Kidney (tissue), 14 donors: Measurements from ENCODE around the gene EEF1A1. TPM values are rescaled to one million over a fixed set of nuclear protein-coding genes. Genes with fewer than 3 reads are reported as not detected.

ENCODE experiments used
- DNase-seq, 5 donors: peaks; one replicate each; pipeline ENCODE4 v3.0.0-alpha.2; 2013 to 2020
- FAIRE-seq: peaks from 2 replicates; lab custom pipeline; 2012; peaks lifted over from hg19 to GRCh38; lab: Jason Lieb, UNC
- H3K27ac ChIP-seq, 2 donors: one replicate each; pipeline ENCODE4 v1.7.0; 2013; ENCODE audit warnings: low read depth in 2 of 2, low read length in 2 of 2, inconsistent platforms in 1 of 2
- H3K27me3 ChIP-seq: one replicate; pipeline ENCODE4 v1.7.1; 2013; ENCODE audit warnings: low read length, inconsistent platforms; ENCODE audit not compliant: control insufficient read depth, insufficient read depth
- H3K36me3 ChIP-seq, 3 donors: one replicate each; pipeline versions ENCODE4 v1.7.0 to v1.7.1; 2013; ENCODE audit warnings: low read length in 3 of 3, control low read depth in 1 of 3, inconsistent platforms in 1 of 3; ENCODE audit not compliant: insufficient read depth in 3 of 3, control insufficient read depth in 2 of 3
- H3K4me1 ChIP-seq, 3 donors: one replicate each; pipeline versions ENCODE4 v1.7.0 to v1.7.1; 2013; ENCODE audit warnings: low read length in 3 of 3, inconsistent platforms in 1 of 3, low read depth in 1 of 3; ENCODE audit not compliant: control insufficient read depth in 2 of 3, insufficient read depth in 2 of 3
- H3K4me3 ChIP-seq, 3 donors: one replicate each; pipeline versions ENCODE4 v1.7.0 to v1.8.1; 2013; ENCODE audit warnings: low read length in 3 of 3, control low read depth in 1 of 3, inconsistent platforms in 1 of 3
- H3K9ac ChIP-seq, 3 donors: one replicate each; pipeline versions ENCODE4 v1.7.0 to v1.7.1; 2013; ENCODE audit warnings: low read length in 3 of 3, control low read depth in 1 of 3, inconsistent platforms in 1 of 3
- H3K9me3 ChIP-seq, 3 donors: one replicate each; pipeline versions ENCODE4 v1.7.0 to v1.7.1; 2013; ENCODE audit warnings: low read length in 3 of 3, control low read depth in 1 of 3, inconsistent platforms in 1 of 3; ENCODE audit not compliant: control insufficient read depth in 2 of 3, insufficient read depth in 1 of 3
- intact Hi-C: fragments of 100-400 bp; cut with DNase I; formaldehyde crosslinking; loops from one replicate; pipeline ENCODE4 v1.11.1; 2022
- polyA plus RNA-seq: library from polyadenylated mRNA; stranded (reverse); fragments of 350-450 nt; fragmentation: Illumina TruSeq; extraction: RNeasy Lipid Tissue Mini Kit (QIAGEN cat#74804); gene quantifications from one replicate; pipeline ENCODE4 v1.2.3, GENCODE V29; 2014; ENCODE audit warnings: low read depth, low replicate concordance; ENCODE audit not compliant: insufficient read depth
- total RNA-seq: library from RNA; stranded (reverse); fragmentation: NEBNext Ultra II Directional; extraction: Animal tissue kit (Norgen Biotek cat#: 25700); gene quantifications from one replicate; pipeline ENCODE4 v1.2.1, GENCODE V29; 2021
- TF ChIP-seq, protein P1 (sequence below): IDR thresholded peaks from 3 replicates; pipeline ENCODE4 v1.5.1; 2012; ENCODE audit warnings: mild to moderate bottlenecking, moderate library complexity, borderline replicate concordance; ENCODE audit not compliant: insufficient read depth; ENCODE audit errors: extremely low read depth
- donor health status: control.
- donor health status: control.
- donor health status: control.
- donor health status: control.
- donor health status: control.
- donor health status: DM: yes; HTN: yes; CAD: no.
- donor health status: Normal renal cell carcinoma (clear cell type).

EEF1A1 gene
- total and polyA plus RNA-seq, 2 donors from 2014 or later: 9,725 to 10,277 TPM

DNA sequence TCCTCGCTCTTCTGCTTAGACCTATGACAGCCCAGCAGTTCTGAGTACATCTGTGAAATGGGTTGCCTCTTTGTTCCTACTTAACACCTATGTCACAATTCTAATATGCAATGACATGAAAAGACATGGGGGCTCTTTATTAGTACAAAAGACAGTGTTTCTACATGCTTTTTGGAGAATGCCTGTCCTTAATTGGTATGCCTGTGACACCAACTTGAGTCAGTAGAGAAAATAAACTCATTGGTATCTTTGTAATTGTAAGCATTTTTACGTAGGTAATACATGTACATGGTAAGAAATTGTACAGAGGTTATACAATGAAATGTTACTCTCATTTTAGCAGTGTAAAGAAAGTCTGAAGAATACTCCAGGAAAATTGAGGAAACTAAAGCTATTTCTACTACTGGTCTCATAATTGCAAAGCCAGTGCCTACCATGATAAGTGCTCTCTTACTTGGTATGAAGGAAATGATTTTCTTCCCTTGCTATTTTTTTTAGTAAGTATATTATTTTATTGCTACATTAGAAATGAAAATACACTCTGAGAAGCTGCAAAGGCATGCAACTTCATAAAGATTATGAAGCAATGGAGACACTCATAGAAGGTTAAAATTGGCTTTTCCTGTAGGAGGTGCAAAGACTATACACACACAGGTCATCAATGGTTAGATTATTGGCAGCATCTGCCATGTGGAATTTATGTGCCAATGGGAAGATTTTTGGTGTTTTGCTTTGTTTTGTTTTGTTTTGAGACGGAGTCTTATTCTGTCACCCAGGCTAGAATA lies 4.9 kb upstream of the EEF1A1 start:
- H3K9ac ChIP-seq: no peak overlapping the region
- H3K27ac ChIP-seq: no peak overlapping the region
- H3K9me3 ChIP-seq: no peaks in the 10 kb centered on the region
- no peaks in the 10 kb centered on the region for H3K36me3 ChIP-seq
- H3K4me1 ChIP-seq: peaks cover 0 to 9% (median 0%) of the 10 kb centered on the region in 3 donors
- TF ChIP-seq, protein P1, sequence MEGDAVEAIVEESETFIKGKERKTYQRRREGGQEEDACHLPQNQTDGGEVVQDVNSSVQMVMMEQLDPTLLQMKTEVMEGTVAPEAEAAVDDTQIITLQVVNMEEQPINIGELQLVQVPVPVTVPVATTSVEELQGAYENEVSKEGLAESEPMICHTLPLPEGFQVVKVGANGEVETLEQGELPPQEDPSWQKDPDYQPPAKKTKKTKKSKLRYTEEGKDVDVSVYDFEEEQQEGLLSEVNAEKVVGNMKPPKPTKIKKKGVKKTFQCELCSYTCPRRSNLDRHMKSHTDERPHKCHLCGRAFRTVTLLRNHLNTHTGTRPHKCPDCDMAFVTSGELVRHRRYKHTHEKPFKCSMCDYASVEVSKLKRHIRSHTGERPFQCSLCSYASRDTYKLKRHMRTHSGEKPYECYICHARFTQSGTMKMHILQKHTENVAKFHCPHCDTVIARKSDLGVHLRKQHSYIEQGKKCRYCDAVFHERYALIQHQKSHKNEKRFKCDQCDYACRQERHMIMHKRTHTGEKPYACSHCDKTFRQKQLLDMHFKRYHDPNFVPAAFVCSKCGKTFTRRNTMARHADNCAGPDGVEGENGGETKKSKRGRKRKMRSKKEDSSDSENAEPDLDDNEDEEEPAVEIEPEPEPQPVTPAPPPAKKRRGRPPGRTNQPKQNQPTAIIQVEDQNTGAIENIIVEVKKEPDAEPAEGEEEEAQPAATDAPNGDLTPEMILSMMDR: no peak
- H3K4me3 ChIP-seq: no peak overlapping the region
- intact Hi-C loops: no loop called here
- FAIRE-seq (no peak), DNase-seq (no peak)
- no peaks in the 10 kb centered on the region for H3K27me3 ChIP-seq

DNA sequence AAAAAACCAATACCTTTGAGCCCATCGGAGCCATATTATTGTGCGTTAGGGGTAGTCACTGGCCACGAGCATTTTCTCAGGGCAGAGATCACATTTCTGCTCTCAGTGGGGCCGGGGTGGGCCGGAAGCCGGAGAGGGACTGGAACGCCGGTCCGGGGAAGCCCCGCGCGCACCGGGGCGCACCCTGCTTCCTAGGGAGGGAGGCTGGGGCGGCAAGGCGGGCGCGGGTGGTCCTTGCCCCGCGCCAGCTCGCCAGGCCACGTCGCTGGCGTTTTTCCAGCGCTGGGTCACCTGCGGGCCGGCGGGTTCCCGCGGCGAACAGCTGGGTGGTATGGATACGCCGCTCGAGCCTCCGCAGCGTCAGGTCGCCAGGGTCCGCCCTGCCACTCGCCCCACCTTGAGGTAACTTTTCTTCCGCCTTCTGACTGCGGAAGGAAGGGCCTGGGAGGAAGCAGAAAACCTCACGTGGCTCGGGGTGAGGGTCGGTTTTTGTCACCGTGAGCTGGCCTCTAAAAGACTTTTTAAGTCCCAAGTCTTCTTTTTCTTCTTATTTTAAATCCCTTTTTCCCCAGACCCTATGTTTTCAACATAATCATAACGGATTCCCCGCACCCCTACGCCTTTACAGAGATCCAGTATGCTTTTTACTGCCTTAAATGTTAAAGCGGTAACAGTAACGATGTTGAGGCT lies 2.7 kb upstream of the EEF1A1 start:
- H3K4me3 ChIP-seq: peak overlapping the region; percentile 62 to 82 (median 69)
- H3K4me1 ChIP-seq: peaks cover 3 to 17% (median 3%) of the 10 kb centered on the region in 3 donors
- intact Hi-C loops: no loop called here
- TF ChIP-seq, protein P1: no peak
- peaks cover 6 to 16% (median 8%) of the 10 kb centered on the region in 3 donors for H3K36me3 ChIP-seq
- no peaks in the 10 kb centered on the region for H3K27me3 ChIP-seq
- peak overlapping the region; percentile 90 to 95 for H3K27ac ChIP-seq
- H3K9me3 ChIP-seq: no peaks in the 10 kb centered on the region
- DNase-seq: peak; percentile 66 to 92 (median 81)
- FAIRE-seq: no peak
- H3K9ac ChIP-seq: peak overlapping the region; percentile 43 to 92 (median 74)

DNA sequence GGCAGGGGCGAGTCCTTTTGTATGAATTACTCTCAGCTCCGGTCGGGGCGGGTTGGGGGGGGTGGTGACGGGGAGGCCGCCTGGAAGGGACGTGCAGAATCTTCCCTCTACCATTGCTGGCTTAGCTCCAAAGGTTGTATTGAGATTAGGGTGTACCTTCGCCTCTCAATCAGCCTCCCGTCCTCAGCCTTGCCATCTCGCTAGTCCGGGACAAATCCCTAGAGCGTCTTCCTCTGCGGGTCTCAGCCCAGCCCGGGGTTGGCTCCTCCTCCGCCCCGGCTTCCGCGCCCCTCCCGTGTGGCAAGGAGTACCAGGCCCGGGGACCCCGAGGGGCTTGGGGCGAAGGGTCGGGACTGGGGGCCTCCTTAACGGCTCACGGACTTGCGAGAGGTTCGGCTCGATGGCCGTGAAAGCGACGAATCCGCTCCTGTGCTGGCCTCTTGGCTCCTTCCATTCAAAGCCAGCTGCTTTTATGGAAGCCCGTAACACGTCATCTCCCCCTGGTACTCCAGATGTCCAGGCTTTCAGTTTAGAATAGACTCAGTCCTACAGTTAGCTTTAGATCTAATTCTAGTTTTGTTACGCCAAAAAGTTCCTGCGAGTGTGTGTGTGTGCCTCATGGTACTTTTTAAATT lies 636 bp upstream of the EEF1A1 start:
- FAIRE-seq: no peak
- DNase-seq: peak in 3 of 5 donors; percentile 90 to 94 (median 90)
- intact Hi-C loops: no loop called here

More for the DNA sequence above, 636 bp upstream of the EEF1A1 start:
- Histone ChIP-seq H3K9ac (peak overlapping the region; percentile 87 to 98 (median 97)), H3K4me1 (peaks cover 3 to 24% (median 13%) of the 10 kb centered on the region in 3 donors), H3K27ac (peak overlapping the region; percentile 99 to 100), H3K4me3 (peak overlapping the region; percentile 79 to 98 (median 98)), H3K27me3 (no peaks in the 10 kb centered on the region), H3K36me3 (peaks cover 13 to 34% (median 15%) of the 10 kb centered on the region in 3 donors), H3K9me3 (no peaks in the 10 kb centered on the region)
- TF ChIP-seq, protein P1: no peak
